ENCODE measurements around the gene ZNF23.

Gene ZNF23

DNA sequence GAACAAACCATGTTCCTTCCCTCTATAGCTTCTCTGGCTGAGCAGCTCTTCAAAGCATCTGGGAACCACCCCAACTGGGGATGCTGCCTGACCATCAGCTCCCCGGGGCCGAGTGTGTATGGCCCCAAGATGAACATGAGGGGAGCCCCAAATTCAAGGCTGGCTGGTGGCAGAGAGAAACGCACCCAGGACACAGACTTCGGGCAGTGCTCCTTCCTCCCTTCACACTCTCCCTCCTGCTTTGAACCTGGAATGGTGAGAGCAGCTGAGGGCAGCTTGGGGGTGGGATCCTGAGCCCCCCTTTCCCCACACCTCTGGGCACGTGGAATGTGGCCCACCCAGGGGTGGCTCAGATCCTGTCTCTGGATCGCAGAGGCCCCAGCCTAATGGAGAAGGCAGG, 37.4 kb downstream of the ZNF23 start:
- DNase-seq (ENCODE audit: insufficient read length, low spot score) = no peak
- FAIRE-seq = no peak
- TF ChIP-seq POLR2AphosphoS5 (IDR thresholded peaks at IDR 0.05; ENCODE audit: low read depth, low read length) (no peak), PAX5 (IDR thresholded peaks at IDR 0.05; ENCODE audit: insufficient read depth, low read length, severe bottlenecking) (no peak), SPI1 (IDR thresholded peaks at IDR 0.05; ENCODE audit: low read depth, low read length) (no peak), POU2F2 (IDR thresholded peaks at IDR 0.05; ENCODE audit: low read depth, low read length) (no peak), TAF1 (IDR thresholded peaks at IDR 0.05; ENCODE audit: low read depth, low read length) (no peak), POLR2A (IDR thresholded peaks at IDR 0.05; ENCODE audit: low read depth, low read length) (no peak)

DNA sequence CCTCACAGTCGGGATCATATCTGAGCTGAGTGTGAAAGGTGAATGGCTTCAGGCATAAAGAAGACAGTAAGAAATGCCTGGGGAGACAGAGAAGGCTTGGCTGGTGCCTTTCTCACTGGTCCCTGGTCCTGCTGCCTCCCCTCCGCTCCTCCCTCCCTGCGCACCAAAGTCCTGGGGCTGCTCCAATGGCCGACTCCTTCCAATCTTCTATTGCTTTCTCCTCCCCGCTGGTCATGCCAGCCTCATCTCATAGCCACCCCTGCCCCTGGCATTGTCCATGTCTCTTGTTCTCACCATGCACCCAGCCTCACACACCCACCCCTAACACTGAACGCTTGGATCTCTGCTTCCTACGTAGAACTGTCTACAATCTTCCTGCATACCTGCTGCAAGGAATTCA, 38.2 kb downstream of the ZNF23 start:
- FAIRE-seq = no peak
- TF ChIP-seq POLR2AphosphoS5 (IDR thresholded peaks at IDR 0.05; ENCODE audit: low read depth, low read length) = no peak
- no peak for TF ChIP-seq TAF1 (IDR thresholded peaks at IDR 0.05; ENCODE audit: low read depth, low read length)
- no peak for TF ChIP-seq POU2F2 (IDR thresholded peaks at IDR 0.05; ENCODE audit: low read depth, low read length)
- no peak for TF ChIP-seq POLR2A (IDR thresholded peaks at IDR 0.05; ENCODE audit: low read depth, low read length)

DNA sequence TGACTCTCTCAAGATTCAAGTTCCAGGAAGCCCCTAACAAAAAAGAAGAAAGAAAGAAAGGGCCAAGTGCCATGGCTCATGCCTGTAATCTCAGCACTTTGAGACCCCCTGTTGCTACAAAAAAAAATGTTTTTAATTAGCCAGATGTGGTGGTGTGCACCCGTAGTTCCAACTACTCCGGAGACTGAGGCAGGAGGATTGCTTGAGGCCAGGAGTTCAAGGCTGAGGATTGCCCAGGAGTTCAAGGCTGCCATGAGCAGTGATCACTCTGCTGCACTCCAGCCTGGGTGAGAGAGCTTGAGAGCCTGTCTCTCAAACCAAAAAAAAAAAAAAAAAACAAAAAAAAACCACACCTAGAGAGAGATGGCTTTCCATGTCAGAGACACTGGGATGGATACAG, 39.0 kb downstream of the ZNF23 start:
- DNase-seq (ENCODE audit: insufficient read length, low spot score) = no peak
- TF ChIP-seq POLR2A (IDR thresholded peaks at IDR 0.05; ENCODE audit: low read depth, low read length) (no peak), POU2F2 (IDR thresholded peaks at IDR 0.05; ENCODE audit: low read depth, low read length) (no peak), POLR2AphosphoS5 (IDR thresholded peaks at IDR 0.05; ENCODE audit: low read depth, low read length) (no peak), TAF1 (IDR thresholded peaks at IDR 0.05; ENCODE audit: low read depth, low read length) (no peak), SPI1 (IDR thresholded peaks at IDR 0.05; ENCODE audit: low read depth, low read length) (no peak), PAX5 (IDR thresholded peaks at IDR 0.05; ENCODE audit: insufficient read depth, low read length, severe bottlenecking) (no peak)
- no peak for FAIRE-seq

More for the DNA sequence above, 38.2 kb downstream of the ZNF23 start:
- no peak for DNase-seq (ENCODE audit: insufficient read length, low spot score)

- FAIRE-seq = no peak
Measured at GRCh38 chr16:71421911-71422310, 40.1 kb downstream of the ZNF23 start.

DNA sequence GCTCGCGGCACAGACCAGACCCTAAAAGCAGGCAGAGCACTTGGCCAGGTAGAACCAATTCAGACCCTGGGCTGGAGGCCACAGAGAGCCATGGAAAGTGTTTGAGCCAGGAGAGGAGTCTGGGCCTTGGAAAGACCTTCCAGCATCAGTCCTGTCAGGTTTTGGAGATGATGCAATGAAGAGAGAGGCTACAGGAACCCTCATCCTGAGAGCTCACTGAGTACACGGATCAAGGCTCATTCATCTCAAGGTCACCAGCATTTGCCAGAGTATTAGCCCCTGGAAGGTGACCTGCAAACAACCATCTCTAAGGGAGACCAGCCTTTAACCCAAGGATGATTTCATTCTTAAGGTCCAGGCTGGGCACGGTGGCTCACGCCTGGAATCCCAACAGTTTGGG, 48.0 kb downstream of the ZNF23 start:
- FAIRE-seq (no peak), DNase-seq (ENCODE audit: insufficient read length, low spot score) (no peak)
- TF ChIP-seq SPI1 (IDR thresholded peaks at IDR 0.05; ENCODE audit: low read depth, low read length) (no peak), PAX5 (IDR thresholded peaks at IDR 0.05; ENCODE audit: insufficient read depth, low read length, severe bottlenecking) (no peak), POLR2A (IDR thresholded peaks at IDR 0.05; ENCODE audit: low read depth, low read length) (no peak), POLR2AphosphoS5 (IDR thresholded peaks at IDR 0.05; ENCODE audit: low read depth, low read length) (no peak)

More at GRCh38 chr16:71421911-71422310, 40.1 kb downstream of the ZNF23 start:
- TF ChIP-seq SPI1 (IDR thresholded peaks at IDR 0.05; ENCODE audit: low read depth, low read length) = no peak
- TF ChIP-seq PAX5 (IDR thresholded peaks at IDR 0.05; ENCODE audit: insufficient read depth, low read length, severe bottlenecking) = no peak
- no peak for TF ChIP-seq TAF1 (IDR thresholded peaks at IDR 0.05; ENCODE audit: low read depth, low read length)
- TF ChIP-seq POLR2A (IDR thresholded peaks at IDR 0.05; ENCODE audit: low read depth, low read length) = no peak
- no peak for TF ChIP-seq POLR2AphosphoS5 (IDR thresholded peaks at IDR 0.05; ENCODE audit: low read depth, low read length)
- no peak for TF ChIP-seq POU2F2 (IDR thresholded peaks at IDR 0.05; ENCODE audit: low read depth, low read length)
- DNase-seq (ENCODE audit: insufficient read length, low spot score) = no peak

DNA sequence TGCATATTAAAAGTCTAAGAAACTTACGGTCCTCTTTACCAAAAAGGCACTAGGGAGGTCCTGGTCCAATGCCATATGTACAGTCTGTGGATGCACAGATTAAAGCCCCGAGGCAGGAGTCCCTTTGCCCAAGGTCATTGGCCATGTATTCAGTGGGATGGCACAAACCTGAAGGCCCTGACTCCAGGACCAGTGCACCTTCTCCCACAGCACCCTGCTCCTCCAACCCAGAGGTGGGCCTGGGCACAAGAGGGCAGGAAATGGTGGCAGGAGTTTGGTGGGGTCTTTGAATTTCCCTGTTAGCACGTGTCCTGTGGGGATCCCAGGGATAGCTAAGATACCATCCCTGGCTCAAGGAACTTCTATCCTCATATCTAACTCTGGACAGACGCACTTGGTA, 48.7 kb downstream of the ZNF23 start:
- FAIRE-seq (no peak), DNase-seq (ENCODE audit: insufficient read length, low spot score) (no peak)
- no peak for TF ChIP-seq PAX5 (IDR thresholded peaks at IDR 0.05; ENCODE audit: insufficient read depth, low read length, severe bottlenecking)
- no peak for TF ChIP-seq SPI1 (IDR thresholded peaks at IDR 0.05; ENCODE audit: low read depth, low read length)
- no peak for TF ChIP-seq TAF1 (IDR thresholded peaks at IDR 0.05; ENCODE audit: low read depth, low read length)
- no peak for TF ChIP-seq POLR2A (IDR thresholded peaks at IDR 0.05; ENCODE audit: low read depth, low read length)
- TF ChIP-seq POLR2AphosphoS5 (IDR thresholded peaks at IDR 0.05; ENCODE audit: low read depth, low read length) = no peak
- TF ChIP-seq POU2F2 (IDR thresholded peaks at IDR 0.05; ENCODE audit: low read depth, low read length) = no peak

DNA sequence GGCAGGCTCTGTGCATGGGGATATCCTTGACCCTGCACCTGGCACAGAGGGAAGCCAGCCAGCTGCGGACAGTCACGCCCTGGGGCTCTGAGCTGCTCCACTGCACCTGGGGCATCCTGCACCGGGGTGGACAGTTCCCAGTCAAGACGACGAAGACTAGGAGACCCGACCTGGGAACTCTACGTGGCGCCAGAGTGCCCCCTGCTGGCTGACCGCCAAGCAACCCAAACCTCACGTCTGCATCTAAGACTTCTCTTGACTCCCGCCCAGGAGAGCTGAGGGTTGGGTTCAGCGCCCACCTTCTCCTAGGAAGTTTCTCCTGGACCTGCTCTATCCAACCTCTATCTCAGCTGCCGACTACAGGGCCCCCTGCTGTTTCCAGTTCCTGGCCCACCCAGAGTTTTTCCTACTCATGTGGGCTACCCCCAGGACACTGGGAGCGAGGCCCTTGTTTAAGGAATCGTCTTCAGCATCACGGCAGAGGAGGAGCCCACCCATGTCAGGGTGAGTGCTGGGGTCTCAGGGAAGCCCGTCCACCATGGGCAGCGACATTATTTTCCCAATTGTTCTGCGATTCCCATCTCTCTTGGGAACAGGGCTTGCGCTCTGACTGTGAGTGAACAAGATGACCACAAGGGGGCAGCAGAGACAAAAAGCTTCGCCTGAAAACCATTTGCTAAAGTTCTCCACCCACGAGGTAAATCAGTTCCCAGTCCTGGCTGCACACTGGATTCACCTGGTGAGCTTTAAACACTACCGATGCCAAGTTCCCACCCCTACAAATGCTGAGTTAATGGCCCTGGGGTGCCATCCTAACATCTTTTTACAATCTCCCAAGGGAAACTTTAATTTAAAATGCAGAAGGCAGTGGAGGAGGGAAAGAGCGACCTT, 49.5 kb downstream of the ZNF23 start:
- FAIRE-seq = peak; percentile 95
- TF ChIP-seq SPI1 (IDR thresholded peaks at IDR 0.05; ENCODE audit: low read depth, low read length) (no peak), TAF1 (IDR thresholded peaks at IDR 0.05; ENCODE audit: low read depth, low read length) (no peak), POLR2A (IDR thresholded peaks at IDR 0.05; ENCODE audit: low read depth, low read length) (no peak), POU2F2 (IDR thresholded peaks at IDR 0.05; ENCODE audit: low read depth, low read length) (no peak), PAX5 (IDR thresholded peaks at IDR 0.05; ENCODE audit: insufficient read depth, low read length, severe bottlenecking) (no peak), POLR2AphosphoS5 (IDR thresholded peaks at IDR 0.05; ENCODE audit: low read depth, low read length) (no peak)

DNA sequence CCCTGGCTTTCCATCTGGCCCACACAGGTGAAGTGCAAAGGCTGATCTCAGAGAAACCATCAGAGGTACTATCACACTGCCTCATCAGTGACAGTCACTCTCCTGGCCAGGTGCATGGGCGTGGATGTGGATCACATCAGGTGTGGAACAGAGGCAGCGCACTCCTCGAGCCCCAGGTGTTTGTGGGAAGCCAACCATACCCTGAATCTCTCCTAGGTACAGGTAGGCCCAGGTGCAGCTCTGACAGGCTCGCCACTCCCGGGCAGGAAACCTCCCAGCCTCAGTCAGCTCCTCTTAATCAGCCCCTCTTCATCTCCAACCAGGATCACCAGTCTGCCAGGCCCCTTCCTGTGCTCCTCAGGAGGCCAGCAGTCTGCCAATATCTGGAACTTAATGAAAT, 51.9 kb downstream of the ZNF23 start:
- TF ChIP-seq POU2F2 (IDR thresholded peaks at IDR 0.05; ENCODE audit: low read depth, low read length) (no peak), SPI1 (IDR thresholded peaks at IDR 0.05; ENCODE audit: low read depth, low read length) (no peak), POLR2A (IDR thresholded peaks at IDR 0.05; ENCODE audit: low read depth, low read length) (no peak), POLR2AphosphoS5 (IDR thresholded peaks at IDR 0.05; ENCODE audit: low read depth, low read length) (no peak), TAF1 (IDR thresholded peaks at IDR 0.05; ENCODE audit: low read depth, low read length) (no peak), PAX5 (IDR thresholded peaks at IDR 0.05; ENCODE audit: insufficient read depth, low read length, severe bottlenecking) (no peak)
- DNase-seq (ENCODE audit: insufficient read length, low spot score) = no peak
- no peak for FAIRE-seq

More for the DNA sequence above, 49.5 kb downstream of the ZNF23 start:
- peak; percentile 59 for DNase-seq (ENCODE audit: insufficient read length, low spot score)

DNA sequence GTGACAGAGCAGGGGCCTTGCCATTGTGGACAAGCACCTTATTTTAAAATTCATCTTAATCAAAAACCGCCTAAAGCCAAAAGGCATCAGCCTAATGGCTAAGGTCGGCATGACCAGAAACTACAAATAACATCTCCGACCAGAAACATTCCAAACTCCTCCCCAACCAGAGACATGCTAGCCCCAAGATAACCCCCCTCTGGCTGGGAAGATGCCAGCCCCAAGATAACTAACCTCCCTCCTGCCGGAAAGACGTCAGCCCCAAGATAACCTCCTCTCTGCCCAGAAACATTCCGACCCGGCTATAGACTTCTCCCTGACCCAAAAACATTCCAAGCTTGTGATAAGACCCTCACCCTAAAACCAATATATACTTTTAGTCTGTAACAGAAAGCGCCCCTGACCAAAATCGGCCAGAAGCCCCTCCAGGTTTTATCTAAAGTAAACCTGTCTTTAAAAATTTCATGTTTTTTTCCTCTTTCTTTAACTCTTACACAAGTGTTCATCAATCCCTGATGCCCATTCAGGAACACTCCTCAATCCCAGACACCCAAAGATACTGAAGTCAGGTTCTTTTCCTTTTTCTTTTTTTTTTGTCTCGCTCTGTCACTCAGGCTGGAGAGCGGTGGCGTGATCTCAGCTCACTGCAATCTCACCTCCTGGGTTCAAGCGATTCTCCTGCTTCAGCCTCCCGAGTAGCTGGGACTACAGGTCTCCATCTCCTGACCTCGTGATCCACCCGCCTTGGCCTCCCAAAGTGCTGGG, 52.9 kb downstream of the ZNF23 start:
- TF ChIP-seq TAF1 (IDR thresholded peaks at IDR 0.05; ENCODE audit: low read depth, low read length) (no peak), POLR2AphosphoS5 (IDR thresholded peaks at IDR 0.05; ENCODE audit: low read depth, low read length) (no peak), PAX5 (IDR thresholded peaks at IDR 0.05; ENCODE audit: insufficient read depth, low read length, severe bottlenecking) (no peak), SPI1 (IDR thresholded peaks at IDR 0.05; ENCODE audit: low read depth, low read length) (no peak), POLR2A (IDR thresholded peaks at IDR 0.05; ENCODE audit: low read depth, low read length) (no peak), POU2F2 (IDR thresholded peaks at IDR 0.05; ENCODE audit: low read depth, low read length) (no peak)
- DNase-seq (ENCODE audit: insufficient read length, low spot score) (no peak), FAIRE-seq (no peak)

All from GM12891 (cell line).